IMR-90 (cell line): ENCODE data around the gene MRM1.

Source experiments
- CTCF ChIP-seq: conservative IDR thresholded peaks from 2 replicates; pipeline ENCODE4 v1.5.1; 2012; ENCODE audit warnings: mild to moderate bottlenecking, low read depth, low read length, improper control_type of control experiment
- ELK1 ChIP-seq: fragments of 150-350 bp; IDR thresholded peaks from 2 replicates; pipeline ENCODE4 v1.6.1; 2016; ENCODE audit warnings: low read depth, mild to moderate bottlenecking, low read length, moderate library complexity, borderline replicate concordance
- FOS ChIP-seq: fragments of 150-350 bp; IDR thresholded peaks from 2 replicates; pipeline ENCODE4 v1.6.1; 2016; ENCODE audit warnings: low read depth, low read length
- POLR2A ChIP-seq: IDR thresholded peaks from 2 replicates; pipeline ENCODE4 v1.6.1; 2012; ENCODE audit warnings: mild to moderate bottlenecking, low read depth, low read length
- RFX5 ChIP-seq: IDR thresholded peaks from 2 replicates; pipeline ENCODE4 v1.8.0; 2012; ENCODE audit warnings: low read depth, mild to moderate bottlenecking, low read length, moderate library complexity
- USF2 ChIP-seq: fragments of 150-350 bp; IDR thresholded peaks from 2 replicates; pipeline ENCODE4 v1.6.1; 2017; ENCODE audit warnings: mild to moderate bottlenecking, antibody characterized with exemption, low read length, low read depth

- no peak for TF ChIP-seq CTCF
- no peak for TF ChIP-seq POLR2A
- no peak for TF ChIP-seq ELK1
- no peak for TF ChIP-seq FOS
- TF ChIP-seq USF2 = no peak
- TF ChIP-seq RFX5 = no peak
These were observed 27.2 kb downstream of the MRM1 start for GRCh38 chr17:36628576-36628975.
